NCI-H1417 treated with DMSO at 0.1 percent for 48 hours (cell line): ENCODE data around the gene GALNT13.
A peak's percentile ranks its signal among the peaks of the same experiment; 100 is the strongest.

Source experiments
- DNase-seq: peaks from one replicate; lab custom pipeline; 2025; lab: John Stamatoyannopoulos, UW

Gene GALNT13

GRCh38 chr2:154307007-154307406, 435.3 kb downstream of the GALNT13 start:
- no peak for DNase-seq

DNA sequence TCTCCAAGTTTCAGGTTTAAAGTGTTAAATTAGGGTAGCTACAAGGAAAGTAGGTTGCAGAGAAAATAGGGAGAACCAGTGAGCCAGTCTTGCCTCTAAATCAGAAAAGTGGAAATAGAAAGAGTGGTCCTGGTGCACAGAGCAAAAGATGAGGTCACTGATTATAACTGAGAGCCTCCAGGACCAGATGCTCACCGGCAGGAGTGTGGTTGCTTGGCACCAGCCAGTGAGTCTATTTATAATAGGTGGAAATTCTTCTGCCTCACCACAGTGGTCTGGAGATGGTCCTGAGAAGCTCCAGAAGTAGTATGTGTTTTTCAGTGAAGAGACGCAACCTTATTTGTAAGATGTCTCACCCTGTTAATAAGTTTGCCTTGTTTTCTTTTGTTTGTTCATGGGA, 452.9 kb downstream of the GALNT13 start:
- DNase-seq, result no peak

DNA sequence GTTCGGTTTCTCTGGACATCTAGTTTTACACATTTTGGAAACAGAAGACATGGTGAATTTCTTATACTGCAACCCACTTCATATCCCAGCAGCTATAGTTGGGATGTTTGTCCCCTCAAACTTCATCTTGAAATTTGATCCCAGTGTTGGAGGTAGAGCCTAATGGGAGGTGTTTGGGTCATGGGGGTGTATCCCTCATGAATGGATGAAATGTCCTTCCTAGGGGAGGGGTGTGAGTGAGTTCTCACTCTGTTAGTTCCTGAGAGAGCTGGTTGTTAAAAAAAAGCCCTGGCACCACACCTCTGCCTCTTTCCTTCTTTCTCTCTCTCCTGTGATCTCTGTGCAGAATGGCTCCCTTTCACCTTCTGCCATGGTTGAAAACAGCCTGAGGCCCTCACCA, 457.8 kb downstream of the GALNT13 start:
- no peak for DNase-seq

DNA sequence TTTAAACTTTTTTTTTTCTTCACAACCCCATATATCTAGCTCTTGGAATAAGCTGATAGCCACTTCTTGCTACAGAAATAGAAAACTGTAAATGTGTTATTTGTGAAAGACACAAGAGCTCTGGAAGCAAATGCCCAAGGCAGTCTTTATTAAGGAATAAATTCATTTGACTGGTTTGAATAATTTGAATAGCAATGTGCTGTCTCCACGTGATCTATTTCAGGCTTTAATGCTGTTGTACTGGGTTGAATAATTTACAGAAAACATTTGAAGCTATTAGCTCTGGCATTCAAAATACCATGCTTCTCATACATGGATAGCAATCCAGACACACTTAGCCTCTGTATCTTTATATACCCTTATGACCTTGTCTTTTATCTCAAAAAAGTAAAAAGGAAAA, 460.1 kb downstream of the GALNT13 start:
- no peak for DNase-seq

DNA sequence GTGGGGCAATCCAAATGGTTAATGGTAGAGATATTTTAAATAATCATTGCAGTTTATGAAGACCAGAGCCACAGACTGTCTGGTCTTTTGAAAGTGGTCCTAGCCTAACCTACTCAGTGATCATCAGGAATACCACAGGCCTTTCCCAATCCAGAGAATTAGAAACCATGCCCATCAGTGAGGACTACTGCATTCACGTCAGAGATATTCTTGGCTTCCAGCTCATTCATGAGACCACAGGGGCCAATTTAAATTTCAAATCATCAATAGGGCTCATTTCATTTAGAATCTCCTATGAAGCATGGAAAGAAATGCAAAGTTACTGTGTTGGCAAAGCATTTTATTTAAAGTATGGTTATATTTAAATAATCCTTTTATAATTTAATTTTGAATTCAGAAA, 464.5 kb downstream of the GALNT13 start:
- DNase-seq, result no peak

- DNase-seq, result no peak
Measured at GRCh38 chr2:154338352-154338967, 466.7 kb downstream of the GALNT13 start.

GRCh38 chr2:154343282-154343681, 471.6 kb downstream of the GALNT13 start:
- DNase-seq, result no peak

DNA sequence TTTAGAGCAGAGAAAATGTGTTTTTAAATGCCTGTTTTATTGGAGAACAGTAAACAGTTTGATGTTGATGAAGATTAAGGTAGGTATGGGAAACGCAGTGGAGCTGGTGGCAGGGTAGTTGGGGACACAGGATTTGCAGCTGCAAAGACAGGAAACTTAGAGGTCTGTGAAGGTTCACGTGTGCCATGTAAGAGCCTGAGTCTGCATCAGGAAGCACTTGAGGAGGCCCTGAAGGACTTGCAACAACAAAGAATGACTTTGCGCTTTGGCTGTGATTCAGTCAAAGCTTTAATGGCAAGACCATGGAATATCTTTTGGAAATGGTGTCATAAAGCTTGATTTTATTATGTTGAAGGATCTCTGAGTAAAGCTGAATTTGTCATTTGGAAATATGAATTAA, 479.2 kb downstream of the GALNT13 start:
- DNase-seq, result no peak

GRCh38 chr2:154361276-154361675, 489.6 kb downstream of the GALNT13 start:
- no peak for DNase-seq

DNA sequence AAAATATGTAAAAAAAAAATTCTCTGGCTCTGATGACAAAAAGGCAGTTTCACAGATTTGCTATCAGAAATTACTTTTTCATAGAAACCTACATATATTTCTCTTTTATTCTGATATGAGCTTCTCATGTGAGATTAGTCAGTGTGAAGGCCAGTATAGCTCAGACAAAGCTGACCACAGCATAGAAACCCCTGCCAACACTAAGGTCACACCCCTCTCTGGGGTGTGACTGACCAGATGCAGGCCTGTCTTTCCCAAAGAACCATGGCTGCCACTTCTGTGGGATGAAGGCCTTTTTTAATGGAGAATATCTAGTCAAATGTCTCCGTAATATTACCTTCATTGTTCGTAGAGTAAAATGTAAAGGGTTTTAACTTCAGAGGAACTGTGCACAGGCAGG, 496.4 kb downstream of the GALNT13 start:
- no peak for DNase-seq

GRCh38 chr2:154370873-154371272, 499.2 kb downstream of the GALNT13 start:
- no peak for DNase-seq

DNA sequence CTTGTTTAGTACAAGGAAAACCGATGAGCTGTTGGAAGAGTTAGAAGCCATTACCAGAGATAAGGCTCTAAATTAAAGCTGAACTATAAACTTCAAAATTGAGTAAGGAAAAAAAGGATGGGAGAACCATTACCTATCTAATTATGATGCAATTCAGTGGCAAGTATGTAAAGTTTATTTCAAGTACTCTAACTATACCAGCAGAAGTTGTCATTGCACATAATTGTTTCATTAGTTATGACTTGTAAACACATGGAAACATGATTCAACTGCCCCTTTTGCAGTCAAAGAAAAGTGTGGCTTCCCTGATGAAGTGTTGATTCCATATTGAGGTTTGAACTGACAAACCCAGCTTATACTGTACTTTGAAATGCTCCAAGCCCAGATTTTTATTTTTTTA, 502.7 kb downstream of the GALNT13 start:
- no peak for DNase-seq

- DNase-seq, result peak; percentile 26
Measured at GRCh38 chr2:154375579-154375931, 503.8 kb downstream of the GALNT13 start.

GRCh38 chr2:154381931-154382794, 510.4 kb downstream of the GALNT13 start:
- DNase-seq, result no peak

GRCh38 chr2:154386186-154386585, 514.5 kb downstream of the GALNT13 start:
- DNase-seq, result no peak

DNA sequence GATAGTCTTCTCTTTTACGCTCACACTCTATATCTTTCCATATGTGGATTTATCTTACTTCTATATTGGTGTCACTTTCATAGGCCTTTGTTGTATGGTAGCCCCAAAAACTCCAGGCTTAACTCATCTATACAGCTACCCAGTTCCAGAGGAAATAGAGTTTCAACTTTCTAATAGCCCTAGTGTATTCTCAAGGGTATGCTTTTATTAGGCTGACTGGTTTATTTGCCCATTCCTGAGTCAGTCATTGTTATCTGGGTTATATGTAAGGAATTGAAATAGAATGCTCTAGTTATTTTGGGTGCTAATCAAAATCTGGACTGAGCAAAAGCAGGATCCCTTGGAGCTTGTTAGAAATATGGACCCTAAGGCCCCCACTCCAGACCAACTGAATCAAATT, 519.3 kb downstream of the GALNT13 start:
- DNase-seq, result no peak

GRCh38 chr2:154392256-154392655, 520.5 kb downstream of the GALNT13 start:
- DNase-seq, result no peak

DNA sequence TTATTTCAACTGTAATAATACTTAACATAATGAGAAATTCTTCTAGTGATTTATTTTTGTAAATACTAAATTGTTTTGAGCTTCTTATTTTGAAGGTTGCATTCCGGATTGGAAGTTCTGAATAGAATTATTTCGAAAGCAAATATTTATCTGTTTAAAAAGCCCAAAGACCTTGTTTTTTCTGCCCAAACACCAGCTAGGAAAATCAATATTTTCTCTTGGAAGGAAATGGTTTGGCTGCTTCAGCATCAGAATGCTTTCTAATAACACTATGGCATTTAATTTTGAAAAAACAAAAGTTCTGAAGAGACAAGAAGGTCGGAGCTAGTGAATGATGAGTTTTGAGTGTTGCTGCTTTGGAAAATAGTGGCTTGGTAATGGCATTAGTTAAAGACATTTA, 522.9 kb downstream of the GALNT13 start:
- no peak for DNase-seq

- DNase-seq, result no peak
Measured at GRCh38 chr2:154400563-154401290, 529.0 kb downstream of the GALNT13 start.

- no peak for DNase-seq
Measured at GRCh38 chr2:154402213-154402612, 530.5 kb downstream of the GALNT13 start.

DNA sequence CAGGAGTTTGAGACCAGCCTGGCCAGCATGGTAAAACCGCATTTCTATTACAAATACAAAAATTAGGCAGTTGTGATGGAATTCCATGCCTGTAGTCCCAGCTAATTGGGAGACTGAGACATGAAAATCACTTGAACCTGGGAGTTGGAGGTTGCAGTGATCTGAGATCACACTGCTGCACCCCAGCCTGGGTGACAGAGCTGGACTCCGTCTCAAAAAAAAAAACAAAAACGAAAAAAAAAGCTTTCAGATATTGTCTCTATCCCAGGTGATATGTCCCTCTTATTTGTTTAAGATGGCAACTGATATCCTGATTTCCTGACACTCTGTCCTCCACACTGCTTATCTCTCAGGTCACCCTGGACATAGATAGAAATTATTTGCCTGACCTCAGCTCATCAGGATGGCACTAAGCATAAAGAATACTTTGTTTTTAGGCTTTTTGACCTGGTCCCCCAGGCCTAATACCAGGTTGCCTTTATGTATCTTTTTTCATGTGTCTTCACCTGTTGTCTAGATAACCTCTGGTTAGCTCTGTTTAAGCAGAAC, 531.6 kb downstream of the GALNT13 start:
- no peak for DNase-seq

DNA sequence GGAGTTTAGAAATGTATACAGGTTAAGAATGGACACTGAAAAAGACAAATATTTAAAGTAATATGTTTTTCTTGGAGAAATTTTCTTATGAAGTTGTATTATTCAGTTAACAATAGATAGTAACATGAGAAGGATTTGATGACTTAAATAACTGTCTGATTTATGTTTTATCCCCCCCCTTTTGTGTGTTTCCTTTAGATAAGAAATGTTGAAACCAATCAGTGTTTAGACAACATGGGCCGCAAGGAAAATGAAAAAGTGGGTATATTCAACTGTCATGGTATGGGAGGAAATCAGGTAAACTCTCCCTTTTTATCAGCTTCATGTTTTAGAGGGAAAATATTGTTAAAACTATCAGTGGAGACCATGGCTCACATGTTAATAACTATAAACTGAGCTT, 537.1 kb downstream of the GALNT13 start:
- no peak for DNase-seq

DNA sequence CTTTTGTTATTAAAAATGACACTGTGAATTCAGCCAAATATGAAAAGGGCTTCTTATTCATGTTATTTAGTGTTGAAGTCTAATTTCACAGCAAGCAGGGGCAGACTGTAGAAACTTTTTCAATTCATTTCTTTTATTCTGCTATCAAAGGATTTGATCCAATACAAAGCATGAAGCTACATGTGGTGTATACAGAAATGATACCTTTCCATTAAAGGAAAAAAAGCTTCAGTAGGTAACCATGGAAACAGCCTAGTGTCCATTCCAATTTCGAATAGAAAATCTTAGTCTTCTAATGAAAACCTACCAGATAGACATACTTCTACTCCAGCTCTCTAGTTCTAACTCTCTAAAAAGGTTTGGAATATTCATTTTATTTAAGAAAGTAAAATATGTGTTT, 550.5 kb downstream of the GALNT13 start:
- DNase-seq, result no peak
